Measurements from ENCODE around the gene STAG3. TPM values are rescaled to one million over a fixed set of nuclear protein-coding genes. Genes with fewer than 3 reads are reported as not detected.

Gene STAG3
- total RNA-seq, 1 donor from 2014 or later: 1.1 TPM

Small RNA genes lying within 50 kb of the gene (microRNA-seq; reads per million reads assigned to microRNA genes)
- gene MIR4658 (ENCODE audit: unreplicated experiment): not detected

Other genes with a start within 250 kb of the STAG3 start
- not detected for gene GJC3, start 248.3 kb upstream of the STAG3 start, total RNA-seq (ENCODE audit: unreplicated experiment)
- gene AZGP1, start 201.9 kb upstream of the STAG3 start, total RNA-seq (ENCODE audit: unreplicated experiment): 0.44 TPM
- 127 TPM for gene ZKSCAN1, start 162.3 kb upstream of the STAG3 start, total RNA-seq (ENCODE audit: unreplicated experiment)
- gene ZSCAN21, start 128.1 kb upstream of the STAG3 start, total RNA-seq (ENCODE audit: unreplicated experiment): 26.3 TPM
- 87.9 TPM for gene ZNF3, start 96.2 kb upstream of the STAG3 start, total RNA-seq (ENCODE audit: unreplicated experiment)
- gene COPS6, start 88.9 kb upstream of the STAG3 start, total RNA-seq (ENCODE audit: unreplicated experiment): 77.4 TPM
- 196 TPM for gene MCM7, start 76.5 kb upstream of the STAG3 start, total RNA-seq (ENCODE audit: unreplicated experiment)
- gene AP4M1, start 76.3 kb upstream of the STAG3 start, total RNA-seq (ENCODE audit: unreplicated experiment): 25.9 TPM
- gene TAF6, start 58.6 kb upstream of the STAG3 start, total RNA-seq (ENCODE audit: unreplicated experiment): 63.1 TPM
- 19.3 TPM for gene CNPY4, start 58.3 kb upstream of the STAG3 start, total RNA-seq (ENCODE audit: unreplicated experiment)
- 3.3 TPM for gene MBLAC1, start 51.0 kb upstream of the STAG3 start, total RNA-seq (ENCODE audit: unreplicated experiment)
- 66.9 TPM for gene LAMTOR4, start 29.0 kb upstream of the STAG3 start, total RNA-seq (ENCODE audit: unreplicated experiment)
- gene TRAPPC14, start 19.2 kb upstream of the STAG3 start, total RNA-seq (ENCODE audit: unreplicated experiment): 42.4 TPM
- gene GAL3ST4, start 9.3 kb upstream of the STAG3 start, total RNA-seq (ENCODE audit: unreplicated experiment): 30.9 TPM
- 530 TPM for gene GPC2, start 537 bp upstream of the STAG3 start, total RNA-seq (ENCODE audit: unreplicated experiment)
- gene PVRIG, start 42.0 kb downstream of the STAG3 start, total RNA-seq (ENCODE audit: unreplicated experiment): not detected
- gene SPDYE3, start 129.8 kb downstream of the STAG3 start, total RNA-seq (ENCODE audit: unreplicated experiment): not detected
- 62.6 TPM for gene PILRB, start 180.2 kb downstream of the STAG3 start, total RNA-seq (ENCODE audit: unreplicated experiment)
- 12.5 TPM for gene PILRA, start 195.6 kb downstream of the STAG3 start, total RNA-seq (ENCODE audit: unreplicated experiment)